ENCODE results near the gene ANKRD13B. TPM values are rescaled to one million over a fixed set of nuclear protein-coding genes. Genes with fewer than 3 reads are reported as not detected.

Gene ANKRD13B
- polyA plus RNA-seq, 1 donor (not counting 4 experiments of a cell fraction or from before 2014, with no cell fraction given): 3.7 TPM

GRCh38 chr17:29655323-29655722, 62.4 kb downstream of the ANKRD13B start:
- TF ChIP-seq EZH2 (IDR thresholded peaks at IDR 0.05; ENCODE audit: low read length) (no peak), CTCF (optimal IDR thresholded peaks at IDR 0.05 in 1 of 3, IDR thresholded peaks at IDR 0.05 in 1 of 3, conservative IDR thresholded peaks at IDR 0.05 in 1 of 3; ENCODE audit: extremely low read depth in 1 of 3, insufficient read depth in 2 of 3, low read length in 3 of 3) (no peak)
- H3K4me3 ChIP-seq (ENCODE audit: control insufficient read depth in 2 of 3, extremely low read depth in 1 of 3, insufficient read depth in 2 of 3, low read depth in 1 of 3, low read length in 3 of 3): no peak overlapping the region
- no peaks in the 10 kb centered on the region for H3K79me2 ChIP-seq (ENCODE audit: control insufficient read depth, insufficient read depth, low read length)
- no peaks in the 10 kb centered on the region for H3K4me1 ChIP-seq (ENCODE audit: control insufficient read depth, extremely low read depth, insufficient read depth, low read length)
- no peak overlapping the region for H3K9ac ChIP-seq (ENCODE audit: control insufficient read depth, extremely low read depth, insufficient read depth, low read length)
- DNase-seq (ENCODE audit: low read depth, low spot score) (no peak), FAIRE-seq (no peak)
- H4K20me1 ChIP-seq (ENCODE audit: control insufficient read depth, extremely low read depth, insufficient read depth, low read length): no peaks in the 10 kb centered on the region
- H3K4me2 ChIP-seq (ENCODE audit: control insufficient read depth, extremely low read depth, insufficient read depth, low read depth, low read length): no peak overlapping the region
- peaks cover 0 to 3% of the 10 kb centered on the region in 2 experiments for H3K36me3 ChIP-seq (ENCODE audit: control insufficient read depth in 2 of 2, extremely low read depth in 1 of 2, insufficient read depth in 2 of 2, low read length in 2 of 2)
- no peak overlapping the region for H3K27ac ChIP-seq (ENCODE audit: control insufficient read depth, insufficient read depth, low read length)
- H3K9me3 ChIP-seq (ENCODE audit: control insufficient read depth, low read depth, low read length): no peaks in the 10 kb centered on the region
- H3K9me1 ChIP-seq (ENCODE audit: control insufficient read depth, extremely low read depth, insufficient read depth, low read length): no peaks in the 10 kb centered on the region
- dilution Hi-C loops (cut with MboI; ENCODE audit: extremely low pct_ligation_motif_present, low sequenced_read_pairs): no loop called here
- H2AFZ ChIP-seq (ENCODE audit: control insufficient read depth, low read length): no peak overlapping the region
- H3K27me3 ChIP-seq (ENCODE audit: control insufficient read depth, extremely low read depth, insufficient read depth, low read length): no peaks in the 10 kb centered on the region

DNA sequence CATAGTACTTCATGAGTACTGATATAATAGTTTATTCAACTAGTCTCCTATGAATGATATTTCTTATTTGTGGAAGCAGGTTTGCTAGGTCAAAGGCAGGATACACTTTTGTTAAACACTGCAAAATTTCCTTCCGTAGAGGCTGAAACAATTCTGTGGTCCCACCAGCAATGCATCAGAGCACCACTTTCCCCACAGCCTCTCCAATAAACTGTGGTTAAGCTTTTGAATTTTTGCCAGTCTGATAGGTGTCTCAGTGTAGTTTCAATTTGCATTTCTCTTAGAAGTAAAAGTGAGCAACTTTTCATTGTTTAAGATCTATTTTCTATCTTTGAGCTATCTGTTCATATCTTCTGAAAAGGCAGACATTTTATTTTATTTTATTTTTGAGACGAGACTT, 66.2 kb downstream of the ANKRD13B start:
- H4K20me1 ChIP-seq (ENCODE audit: control insufficient read depth, extremely low read depth, insufficient read depth, low read length): no peaks in the 10 kb centered on the region
- no peak overlapping the region for H3K4me3 ChIP-seq (ENCODE audit: control insufficient read depth in 2 of 3, extremely low read depth in 1 of 3, insufficient read depth in 2 of 3, low read depth in 1 of 3, low read length in 3 of 3)
- no peaks in the 10 kb centered on the region for H3K4me1 ChIP-seq (ENCODE audit: control insufficient read depth, extremely low read depth, insufficient read depth, low read length)
- DNase-seq (ENCODE audit: low read depth, low spot score): no peak
- no peaks in the 10 kb centered on the region for H3K27me3 ChIP-seq (ENCODE audit: control insufficient read depth, extremely low read depth, insufficient read depth, low read length)
- no peak overlapping the region for H3K4me2 ChIP-seq (ENCODE audit: control insufficient read depth, extremely low read depth, insufficient read depth, low read depth, low read length)
- H3K9me3 ChIP-seq (ENCODE audit: control insufficient read depth, low read depth, low read length): no peaks in the 10 kb centered on the region
- no peaks in the 10 kb centered on the region for H3K79me2 ChIP-seq (ENCODE audit: control insufficient read depth, insufficient read depth, low read length)
- H3K27ac ChIP-seq (ENCODE audit: control insufficient read depth, insufficient read depth, low read length): no peak overlapping the region
- FAIRE-seq: no peak
- H3K36me3 ChIP-seq (ENCODE audit: control insufficient read depth in 2 of 2, extremely low read depth in 1 of 2, insufficient read depth in 2 of 2, low read length in 2 of 2): peaks cover 0 to 2% of the 10 kb centered on the region in 2 experiments
- no peaks in the 10 kb centered on the region for H3K9me1 ChIP-seq (ENCODE audit: control insufficient read depth, extremely low read depth, insufficient read depth, low read length)
- H2AFZ ChIP-seq (ENCODE audit: control insufficient read depth, low read length): no peak overlapping the region
- dilution Hi-C loops (cut with MboI; ENCODE audit: extremely low pct_ligation_motif_present, low sequenced_read_pairs): no loop called here
- no peak overlapping the region for H3K9ac ChIP-seq (ENCODE audit: control insufficient read depth, extremely low read depth, insufficient read depth, low read length)
- TF ChIP-seq EZH2 (IDR thresholded peaks at IDR 0.05; ENCODE audit: low read length) (no peak), CTCF (optimal IDR thresholded peaks at IDR 0.05 in 1 of 3, IDR thresholded peaks at IDR 0.05 in 1 of 3, conservative IDR thresholded peaks at IDR 0.05 in 1 of 3; ENCODE audit: extremely low read depth in 1 of 3, insufficient read depth in 2 of 3, low read length in 3 of 3) (no peak)
